Neural crest cell (in vitro differentiated cells): ENCODE results near the gene SDK1. TPM values are rescaled to one million over a fixed set of nuclear protein-coding genes. Genes with fewer than 3 reads are reported as not detected.

Experiments
- DNase-seq: peaks from one replicate; pipeline ENCODE4 v3.0.0; 2021; ENCODE audit warnings: low read depth, mixed read lengths, low spot score
- H3K27ac Mint-ChIP-seq: one replicate; pipeline ENCODE4 v1.8.0; 2021; ENCODE audit warnings: mild to moderate bottlenecking, mixed read lengths; ENCODE audit not compliant: unreplicated experiment
- H3K27me3 Mint-ChIP-seq: 2 replicates; pipeline ENCODE4 v1.8.0; 2021; ENCODE audit warnings: low read depth, mild to moderate bottlenecking, mixed read lengths
- H3K36me3 Mint-ChIP-seq: 2 replicates; pipeline ENCODE4 v1.8.0; 2021; ENCODE audit warnings: low read depth, mild to moderate bottlenecking, mixed read lengths
- H3K4me1 Mint-ChIP-seq: 2 replicates; pipeline ENCODE4 v1.8.0; 2021; ENCODE audit warnings: mixed read lengths
- H3K4me3 Mint-ChIP-seq: one replicate; pipeline ENCODE4 v1.8.0; 2021; ENCODE audit warnings: mild to moderate bottlenecking, mixed read lengths
- H3K9me3 Mint-ChIP-seq: 2 replicates; pipeline ENCODE4 v1.8.0; 2021; ENCODE audit warnings: mixed read lengths
- CTCF ChIP-seq: fragments of 200-600 bp; sonication (generic); conservative IDR thresholded peaks from 2 replicates; pipeline ENCODE4 v1.5.0; 2021; ENCODE audit warnings: antibody characterized with exemption, mild to moderate bottlenecking
- total RNA-seq: library from RNA; stranded (reverse); gene quantifications from 2 replicates; pipeline ENCODE4 v1.2.1, GENCODE V29; 2021

Gene SDK1
- total RNA-seq, 1 donor from 2014 or later, result 11.6 TPM

GRCh38 chr7:4244041-4244440, 943.0 kb downstream of the SDK1 start:
- peaks cover 28% of the 10 kb centered on the region for H3K36me3 Mint-ChIP-seq
- H3K4me1 Mint-ChIP-seq, result peaks cover 24% of the 10 kb centered on the region
- H3K27ac Mint-ChIP-seq, result no peak overlapping the region
- DNase-seq, result no peak
- no peak for TF ChIP-seq CTCF
- H3K9me3 Mint-ChIP-seq, result peaks cover 9% of the 10 kb centered on the region
- no peaks in the 10 kb centered on the region for H3K27me3 Mint-ChIP-seq
- H3K4me3 Mint-ChIP-seq, result no peak overlapping the region

GRCh38 chr7:4244635-4245034, 943.6 kb downstream of the SDK1 start:
- H3K4me3 Mint-ChIP-seq, result no peak overlapping the region
- peaks cover 24% of the 10 kb centered on the region for H3K4me1 Mint-ChIP-seq
- no peak for DNase-seq
- peaks cover 28% of the 10 kb centered on the region for H3K36me3 Mint-ChIP-seq
- no peak for TF ChIP-seq CTCF
- H3K27me3 Mint-ChIP-seq, result no peaks in the 10 kb centered on the region
- peaks cover 9% of the 10 kb centered on the region for H3K9me3 Mint-ChIP-seq
- H3K27ac Mint-ChIP-seq, result no peak overlapping the region

GRCh38 chr7:4245135-4245865, 944.2 kb downstream of the SDK1 start:
- H3K27ac Mint-ChIP-seq, result peak overlapping the region; percentile 10
- H3K27me3 Mint-ChIP-seq, result no peaks in the 10 kb centered on the region
- peaks cover 28% of the 10 kb centered on the region for H3K36me3 Mint-ChIP-seq
- no peak overlapping the region for H3K4me3 Mint-ChIP-seq
- TF ChIP-seq CTCF, result no peak
- H3K9me3 Mint-ChIP-seq, result peaks cover 9% of the 10 kb centered on the region
- peaks cover 19% of the 10 kb centered on the region for H3K4me1 Mint-ChIP-seq
- DNase-seq, result no peak

DNA sequence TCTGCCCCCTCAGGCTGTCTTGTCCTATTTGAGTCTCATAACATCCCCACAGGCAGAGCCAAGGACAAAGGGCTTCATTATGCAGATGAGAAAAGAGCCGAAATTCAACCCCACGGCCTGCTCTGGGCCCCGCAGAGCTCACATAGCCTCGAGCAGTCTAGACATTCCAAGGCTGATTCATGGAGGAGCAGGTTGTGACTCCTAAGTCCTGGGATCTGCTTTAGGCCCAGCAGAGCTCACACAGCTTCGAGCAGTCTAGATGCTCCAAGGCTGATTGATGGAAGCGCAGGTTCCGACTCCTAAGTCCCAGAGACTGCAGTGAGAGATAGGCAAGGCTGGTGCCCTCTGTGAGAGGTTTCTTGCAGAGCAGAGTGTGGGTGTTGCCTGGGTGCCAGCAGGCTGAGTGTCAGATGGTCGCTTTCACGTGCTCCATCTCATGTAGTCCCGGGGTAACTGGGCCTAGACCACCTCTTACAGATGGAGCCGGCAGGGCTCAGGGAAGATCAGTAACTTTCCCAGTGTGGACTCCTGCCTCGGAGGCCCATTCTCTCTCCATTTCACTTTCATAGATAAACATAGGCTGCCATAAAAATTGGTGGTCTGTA, 944.9 kb downstream of the SDK1 start:
- H3K9me3 Mint-ChIP-seq, result peaks cover 9% of the 10 kb centered on the region
- H3K4me3 Mint-ChIP-seq, result no peak overlapping the region
- no peak for DNase-seq
- peaks cover 25% of the 10 kb centered on the region for H3K36me3 Mint-ChIP-seq
- peak overlapping the region; percentile 81 for H3K27ac Mint-ChIP-seq
- H3K4me1 Mint-ChIP-seq, result peaks cover 12% of the 10 kb centered on the region
- H3K27me3 Mint-ChIP-seq, result no peaks in the 10 kb centered on the region
- no peak for TF ChIP-seq CTCF

GRCh38 chr7:4246536-4246935, 945.5 kb downstream of the SDK1 start:
- no peak for DNase-seq
- H3K4me1 Mint-ChIP-seq, result peaks cover 12% of the 10 kb centered on the region
- peaks cover 9% of the 10 kb centered on the region for H3K9me3 Mint-ChIP-seq
- H3K36me3 Mint-ChIP-seq, result peaks cover 25% of the 10 kb centered on the region
- H3K4me3 Mint-ChIP-seq, result no peak overlapping the region
- no peaks in the 10 kb centered on the region for H3K27me3 Mint-ChIP-seq
- no peak overlapping the region for H3K27ac Mint-ChIP-seq
- TF ChIP-seq CTCF, result no peak
